Nephron progenitor cell (in vitro differentiated cells): ENCODE measurements around the gene LTBP1.

Source experiments
- DNase-seq: peaks from one replicate; pipeline ENCODE4 v3.0.0; 2021
- H3K27ac Mint-ChIP-seq: 2 replicates; pipeline ENCODE4 v1.8.0; 2021; ENCODE audit warnings: mild to moderate bottlenecking, moderate library complexity, mixed read lengths
- H3K27me3 Mint-ChIP-seq: 2 replicates; pipeline ENCODE4 v1.8.0; 2021; ENCODE audit warnings: mild to moderate bottlenecking, low read depth, mixed read lengths; ENCODE audit not compliant: poor library complexity
- H3K36me3 Mint-ChIP-seq: 2 replicates; pipeline ENCODE4 v1.8.0; 2021; ENCODE audit warnings: low read depth, mixed read lengths
- H3K4me1 Mint-ChIP-seq: 2 replicates; pipeline ENCODE4 v1.8.0; 2021; ENCODE audit warnings: mixed read lengths
- H3K4me3 Mint-ChIP-seq: 2 replicates; pipeline ENCODE4 v1.8.0; 2021; ENCODE audit warnings: mild to moderate bottlenecking, moderate library complexity, mixed read lengths
- H3K9me3 Mint-ChIP-seq: 2 replicates; pipeline ENCODE4 v1.8.0; 2021; ENCODE audit warnings: mild to moderate bottlenecking, moderate library complexity, mixed read lengths
- CTCF ChIP-seq: fragments of 200-600 bp; sonication (generic); IDR thresholded peaks from 2 replicates; pipeline ENCODE4 v1.5.0; 2021; ENCODE audit warnings: antibody characterized with exemption

The LTBP1 gene

GRCh38 chr2:33069894-33070651, 123.3 kb downstream of the LTBP1 start:
- TF ChIP-seq CTCF: no peak
- H3K27ac Mint-ChIP-seq: no peak overlapping the region
- H3K27me3 Mint-ChIP-seq: peaks cover 3% of the 10 kb centered on the region
- H3K4me1 Mint-ChIP-seq: peaks cover 10% of the 10 kb centered on the region
- no peak for DNase-seq
- no peak overlapping the region for H3K4me3 Mint-ChIP-seq
- peaks cover 21% of the 10 kb centered on the region for H3K36me3 Mint-ChIP-seq
- H3K9me3 Mint-ChIP-seq: peaks cover 7% of the 10 kb centered on the region

GRCh38 chr2:33071591-33071990, 124.8 kb downstream of the LTBP1 start:
- H3K27ac Mint-ChIP-seq: no peak overlapping the region

GRCh38 chr2:33072614-33073013, 125.9 kb downstream of the LTBP1 start:
- Mint-ChIP-seq H3K9me3 (peaks cover 5% of the 10 kb centered on the region), H3K36me3 (peaks cover 26% of the 10 kb centered on the region), H3K27me3 (peaks cover 3% of the 10 kb centered on the region), H3K27ac (peak overlapping the region; percentile 34), H3K4me3 (no peak overlapping the region), H3K4me1 (peaks cover 31% of the 10 kb centered on the region)
- no peak for DNase-seq
- no peak for TF ChIP-seq CTCF

More at GRCh38 chr2:33071591-33071990, 124.8 kb downstream of the LTBP1 start:
- H3K27me3 Mint-ChIP-seq: peaks cover 3% of the 10 kb centered on the region
- peaks cover 26% of the 10 kb centered on the region for H3K36me3 Mint-ChIP-seq
- H3K4me1 Mint-ChIP-seq: peaks cover 21% of the 10 kb centered on the region
- H3K4me3 Mint-ChIP-seq: no peak overlapping the region
- DNase-seq: no peak
- peaks cover 5% of the 10 kb centered on the region for H3K9me3 Mint-ChIP-seq
- no peak for TF ChIP-seq CTCF

- H3K4me1 Mint-ChIP-seq: peaks cover 35% of the 10 kb centered on the region
- no peak overlapping the region for H3K27ac Mint-ChIP-seq
- peaks cover 5% of the 10 kb centered on the region for H3K9me3 Mint-ChIP-seq
- peaks cover 3% of the 10 kb centered on the region for H3K27me3 Mint-ChIP-seq
- DNase-seq: no peak
- H3K4me3 Mint-ChIP-seq: no peak overlapping the region
- H3K36me3 Mint-ChIP-seq: peaks cover 28% of the 10 kb centered on the region
- no peak for TF ChIP-seq CTCF
Measured at GRCh38 chr2:33073018-33073417, 126.3 kb downstream of the LTBP1 start.

- no peak for TF ChIP-seq CTCF
- H3K4me3 Mint-ChIP-seq: no peak overlapping the region
- no peak overlapping the region for H3K27ac Mint-ChIP-seq
Measured at GRCh38 chr2:33074197-33074596, 127.4 kb downstream of the LTBP1 start.

GRCh38 chr2:33077311-33077710, 130.6 kb downstream of the LTBP1 start:
- DNase-seq: no peak
- peak overlapping the region; percentile 95 for H3K27ac Mint-ChIP-seq
- peaks cover 20% of the 10 kb centered on the region for H3K9me3 Mint-ChIP-seq
- no peak for TF ChIP-seq CTCF
- no peak overlapping the region for H3K4me3 Mint-ChIP-seq
- H3K4me1 Mint-ChIP-seq: peaks cover 49% of the 10 kb centered on the region
- peaks cover 4% of the 10 kb centered on the region for H3K27me3 Mint-ChIP-seq
- peaks cover 47% of the 10 kb centered on the region for H3K36me3 Mint-ChIP-seq

More at GRCh38 chr2:33074197-33074596, 127.4 kb downstream of the LTBP1 start:
- peaks cover 5% of the 10 kb centered on the region for H3K9me3 Mint-ChIP-seq
- H3K27me3 Mint-ChIP-seq: peaks cover 3% of the 10 kb centered on the region
- DNase-seq: no peak
- H3K4me1 Mint-ChIP-seq: peaks cover 41% of the 10 kb centered on the region
- H3K36me3 Mint-ChIP-seq: peaks cover 36% of the 10 kb centered on the region
